Stimulated activated naive B cell treated with anti-CD40 and anti-IgM and Interleukin-4, amounts not matched to agents 10 μg/mL and 1 μg/mL and 100 μg/mL, for 72 hours (primary cell): ENCODE measurements around the gene SLC25A19.
"Not testable (repeated sequence)": the region's sequence is repeated elsewhere in the genome, so short reads cannot be mapped to it uniquely, and the experiment has no call there.

Experiments
- ATAC-seq, 2 donors: fragments of 150-1000 bp; cut with Tn5 transposase; replicated peaks; 2 replicates each; pipeline ENCODE4 v1.10.0; 2021; ENCODE audit warnings: moderate library complexity in 1 of 2
- DNase-seq: peaks from one replicate; pipeline ENCODE4 v3.0.0; 2021
- H3K27ac Mint-ChIP-seq: one replicate; pipeline ENCODE4 v1.8.0; 2022; ENCODE audit warnings: mild to moderate bottlenecking, mixed read lengths
- H3K27me3 Mint-ChIP-seq, 2 donors: one replicate each; pipeline ENCODE4 v1.8.0; 2022; ENCODE audit warnings: mixed read lengths in 2 of 2
- H3K36me3 Mint-ChIP-seq, 2 donors: one replicate each; pipeline ENCODE4 v1.8.0; 2022; ENCODE audit warnings: mixed read lengths in 2 of 2, mild to moderate bottlenecking in 1 of 2
- H3K4me1 Mint-ChIP-seq, 2 donors: one replicate each; pipeline ENCODE4 v1.8.0; 2022; ENCODE audit warnings: mixed read lengths in 2 of 2, mild to moderate bottlenecking in 1 of 2
- H3K4me3 Mint-ChIP-seq, 2 donors: one replicate each; pipeline ENCODE4 v1.8.0; 2022; ENCODE audit warnings: mild to moderate bottlenecking in 2 of 2, mixed read lengths in 2 of 2, moderate library complexity in 1 of 2
- H3K9me3 Mint-ChIP-seq, 2 donors: one replicate each; pipeline ENCODE4 v1.8.0; 2022; ENCODE audit warnings: mixed read lengths in 2 of 2, mild to moderate bottlenecking in 1 of 2

The SLC25A19 gene

DNA sequence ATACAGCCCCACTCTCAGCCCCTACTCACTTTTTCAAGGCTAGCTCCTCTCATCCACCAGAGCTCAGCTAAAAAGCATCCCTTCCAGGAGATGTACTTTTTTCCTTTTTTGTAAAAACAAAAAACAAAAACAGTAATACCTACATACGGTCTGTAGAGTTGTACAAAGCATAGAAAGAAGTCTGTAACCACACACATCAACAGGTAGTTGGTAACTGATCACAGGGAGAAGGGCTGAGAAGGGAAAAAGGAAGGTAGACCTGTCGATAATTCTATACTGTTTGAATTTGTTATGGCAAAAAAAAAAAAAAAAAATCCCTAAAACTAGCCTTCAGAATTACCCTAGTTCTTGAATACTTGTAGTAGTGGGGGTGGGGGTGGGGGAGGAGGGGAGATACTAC, 874 bp downstream of the SLC25A19 start:
- H3K9me3 Mint-ChIP-seq: no peaks in the 10 kb centered on the region
- no peak for ATAC-seq
- H3K27ac Mint-ChIP-seq: peak overlapping the region; percentile 100
- peak overlapping the region; percentile 97 for H3K4me3 Mint-ChIP-seq
- no peak for DNase-seq
- H3K27me3 Mint-ChIP-seq: no peaks in the 10 kb centered on the region
- peaks cover 33 to 35% of the 10 kb centered on the region in 2 donors for H3K36me3 Mint-ChIP-seq
- peaks cover 20 to 67% of the 10 kb centered on the region in 2 donors for H3K4me1 Mint-ChIP-seq

DNA sequence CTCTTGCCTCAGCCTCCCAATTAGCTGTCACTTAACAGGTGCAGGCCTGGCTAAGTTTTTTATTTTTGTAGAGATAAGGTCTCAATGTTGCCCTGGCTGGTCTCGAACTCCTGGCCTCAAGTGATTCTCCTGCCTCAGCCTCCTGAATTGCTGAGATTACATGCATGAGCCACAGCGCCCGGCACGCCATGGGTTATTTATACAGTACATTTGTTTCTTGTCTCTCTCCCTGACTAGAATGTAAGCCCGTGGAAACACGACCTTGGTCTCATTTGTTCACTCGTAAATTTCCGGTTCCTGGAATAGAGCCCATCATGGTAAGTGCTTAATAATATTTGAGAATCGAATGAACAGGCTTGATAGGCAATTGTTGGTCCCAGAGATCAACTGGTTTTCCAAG, 2.0 kb downstream of the SLC25A19 start:
- Mint-ChIP-seq H3K4me1 (peaks cover 21 to 55% of the 10 kb centered on the region in 2 donors), H3K27ac (no peak overlapping the region), H3K9me3 (no peaks in the 10 kb centered on the region), H3K36me3 (peaks cover 35 to 38% of the 10 kb centered on the region in 2 donors), H3K4me3 (peak overlapping the region; percentile 97), H3K27me3 (no peaks in the 10 kb centered on the region)
- ATAC-seq: no peak
- DNase-seq: no peak

- H3K4me3 Mint-ChIP-seq: no peak overlapping the region
- H3K27me3 Mint-ChIP-seq: no peaks in the 10 kb centered on the region
- H3K9me3 Mint-ChIP-seq: no peaks in the 10 kb centered on the region
- peaks cover 49 to 50% of the 10 kb centered on the region in 2 donors for H3K36me3 Mint-ChIP-seq
- H3K27ac Mint-ChIP-seq: no peak overlapping the region
- peaks cover 17 to 44% of the 10 kb centered on the region in 2 donors for H3K4me1 Mint-ChIP-seq
- no peak for ATAC-seq
- DNase-seq: no peak
Observed at GRCh38 chr17:75285123-75285522, 4.1 kb downstream of the SLC25A19 start.

DNA sequence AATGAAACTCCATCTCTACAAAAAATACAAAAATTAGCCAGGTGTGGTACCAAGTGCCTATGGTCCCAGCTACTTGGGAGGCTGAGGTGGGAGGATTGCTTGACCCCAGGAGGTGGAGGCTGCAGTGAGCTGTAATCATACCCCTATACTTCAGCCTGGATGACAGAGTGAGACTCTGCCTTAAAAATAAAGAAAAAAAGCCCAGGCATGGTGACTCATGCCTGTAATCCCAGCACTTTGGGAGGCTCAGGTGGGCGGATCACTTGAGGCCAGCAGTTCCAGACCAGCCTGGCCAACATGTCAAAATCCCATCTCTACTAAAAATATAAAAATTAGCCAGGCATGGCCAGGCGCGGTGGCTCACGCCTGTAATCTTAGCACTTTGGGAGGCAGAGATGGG, 9.0 kb downstream of the SLC25A19 start:
- not testable (repeated sequence) for H3K9me3 Mint-ChIP-seq, H3K27me3 Mint-ChIP-seq, H3K4me3 Mint-ChIP-seq, ATAC-seq, DNase-seq
- H3K4me1 Mint-ChIP-seq: peaks cover 5 to 14% of the 10 kb centered on the region in 2 donors
- peaks cover 40 to 44% of the 10 kb centered on the region in 2 donors for H3K36me3 Mint-ChIP-seq
- peak overlapping the region; percentile 31 for H3K27ac Mint-ChIP-seq

- Mint-ChIP-seq H3K4me1 (peaks cover 8 to 30% of the 10 kb centered on the region in 2 donors), H3K4me3 (no peak overlapping the region), H3K27me3 (no peaks in the 10 kb centered on the region), H3K9me3 (no peaks in the 10 kb centered on the region), H3K27ac (no peak overlapping the region), H3K36me3 (peaks cover 38 to 51% of the 10 kb centered on the region in 2 donors)
- ATAC-seq: no peak
- no peak for DNase-seq
Observed at GRCh38 chr17:75277664-75278071, 11.6 kb downstream of the SLC25A19 start.

DNA sequence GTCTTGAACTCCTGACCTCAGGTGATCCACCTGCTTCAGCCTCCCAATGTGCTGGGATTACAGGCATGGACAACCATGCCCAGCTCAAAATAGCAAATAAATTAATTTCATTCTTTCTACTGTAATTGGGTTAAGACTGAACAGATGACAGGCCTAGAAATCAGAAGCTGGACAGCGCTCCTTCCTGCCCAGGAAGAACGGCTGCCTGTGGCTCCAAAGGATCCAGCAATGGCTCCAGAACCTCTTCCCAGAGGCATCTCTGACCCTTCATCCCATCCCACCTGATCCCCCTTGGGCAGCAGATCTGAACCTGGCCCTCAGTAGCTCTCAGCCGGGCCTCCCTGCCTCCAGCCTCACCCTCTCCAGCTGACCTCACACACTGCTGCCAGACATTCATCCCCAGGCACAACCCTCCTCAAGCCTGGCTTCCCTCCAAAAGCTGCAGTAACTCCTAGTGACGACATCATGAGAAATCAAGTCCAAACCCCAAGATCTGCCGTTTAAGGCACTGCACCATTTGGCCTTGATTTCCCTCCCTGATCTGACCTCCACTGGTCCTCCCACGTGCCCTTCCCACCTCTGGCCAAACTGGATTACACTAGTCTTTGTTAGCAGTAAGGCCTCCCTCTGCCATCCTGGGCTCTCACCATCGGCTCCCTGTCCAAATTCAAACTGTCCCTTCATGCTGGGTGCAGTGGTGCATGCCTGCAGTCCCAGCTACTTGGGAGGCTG, 15.1 kb downstream of the SLC25A19 start:
- H3K9me3 Mint-ChIP-seq: no peaks in the 10 kb centered on the region
- no peak for DNase-seq
- no peak for ATAC-seq
- H3K27ac Mint-ChIP-seq: peak overlapping the region; percentile 89
- no peaks in the 10 kb centered on the region for H3K27me3 Mint-ChIP-seq
- peaks cover 27 to 48% of the 10 kb centered on the region in 2 donors for H3K36me3 Mint-ChIP-seq
- peaks cover 23 to 45% of the 10 kb centered on the region in 2 donors for H3K4me1 Mint-ChIP-seq
- peak overlapping the region in 1 of 2 donors; percentile 7 for H3K4me3 Mint-ChIP-seq

DNA sequence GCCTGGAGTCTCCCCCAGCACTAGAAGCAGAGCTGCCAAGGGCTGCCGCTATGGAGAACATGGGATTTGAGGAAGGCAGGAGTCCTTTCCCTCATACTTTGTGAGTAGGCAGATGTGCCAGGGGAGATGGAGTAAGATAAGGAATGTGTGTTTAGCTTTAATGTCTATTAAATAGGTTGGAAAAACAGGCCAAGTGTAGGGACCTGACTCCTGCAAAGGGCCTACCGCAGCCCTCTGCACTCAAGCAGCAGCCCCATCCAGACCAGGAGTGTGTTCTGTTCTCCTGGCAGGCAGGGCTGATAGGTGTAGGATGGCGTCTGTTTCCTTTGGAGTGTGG, 16.4 kb downstream of the SLC25A19 start:
- Mint-ChIP-seq H3K27ac (peak overlapping the region; percentile 95), H3K36me3 (peaks cover 23 to 44% of the 10 kb centered on the region in 2 donors), H3K4me1 (peaks cover 29 to 54% of the 10 kb centered on the region in 2 donors), H3K4me3 (peak overlapping the region; percentile 89 to 97), H3K27me3 (no peaks in the 10 kb centered on the region), H3K9me3 (no peaks in the 10 kb centered on the region)
- DNase-seq: no peak
- ATAC-seq: no peak

- Mint-ChIP-seq H3K27ac (peak overlapping the region; percentile 95), H3K36me3 (peaks cover 28 to 43% of the 10 kb centered on the region in 2 donors), H3K27me3 (no peaks in the 10 kb centered on the region), H3K4me3 (peak overlapping the region; percentile 89 to 97), H3K4me1 (peaks cover 30 to 60% of the 10 kb centered on the region in 2 donors), H3K9me3 (no peaks in the 10 kb centered on the region)
- ATAC-seq: no peak
- DNase-seq: no peak
Observed at GRCh38 chr17:75271955-75272847, 17.0 kb downstream of the SLC25A19 start.

- ATAC-seq (peak; percentile 73 to 83), DNase-seq (peak; percentile 85)
- Mint-ChIP-seq H3K4me1 (peaks cover 32 to 66% of the 10 kb centered on the region in 2 donors), H3K27ac (peak overlapping the region; percentile 95), H3K27me3 (no peaks in the 10 kb centered on the region), H3K36me3 (peaks cover 32 to 43% of the 10 kb centered on the region in 2 donors), H3K4me3 (peak overlapping the region; percentile 89 to 97), H3K9me3 (no peaks in the 10 kb centered on the region)
Observed at GRCh38 chr17:75271233-75271954, 17.8 kb downstream of the SLC25A19 start.

DNA sequence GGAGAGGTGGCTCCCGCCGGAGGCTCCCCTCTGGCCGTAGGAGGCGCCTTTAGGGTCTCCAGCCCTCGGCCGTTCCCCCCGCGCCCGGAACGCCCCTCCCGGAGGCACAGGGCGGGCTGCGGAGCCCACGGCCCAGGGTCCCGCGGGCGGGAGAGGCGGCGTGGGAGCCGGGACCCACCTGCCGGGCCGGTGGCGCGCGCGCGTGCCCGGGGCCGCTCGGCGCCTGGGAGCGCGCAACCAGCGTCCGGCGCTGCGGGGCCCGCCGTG, 18.3 kb downstream of the SLC25A19 start, which contains the start of gene MIF4GD:
MIF4GD (minus strand) TSS at position 266 of the 267 bp plus-strand sequence. CDS start 1,036 bp downstream, outside the sequence.
- ATAC-seq (peak in 1 of 2 donors; percentile 25), DNase-seq (no peak)
- Mint-ChIP-seq H3K4me1 (peaks cover 32 to 66% of the 10 kb centered on the region in 2 donors), H3K9me3 (no peaks in the 10 kb centered on the region), H3K27ac (peak within 1 kb of the TSS; percentile 97), H3K36me3 (peaks cover 33 to 43% of the 10 kb centered on the region in 2 donors), H3K27me3 (no peaks in the 10 kb centered on the region), H3K4me3 (peak within 1 kb of the TSS; percentile 91 to 97)

GRCh38 chr17:75270218-75270965, 18.8 kb downstream of the SLC25A19 start:
- H3K27ac Mint-ChIP-seq: peak overlapping the region; percentile 97
- H3K36me3 Mint-ChIP-seq: peaks cover 33 to 44% of the 10 kb centered on the region in 2 donors

GRCh38 chr17:75269844-75270217, 19.4 kb downstream of the SLC25A19 start:
- H3K4me3 Mint-ChIP-seq: peak overlapping the region; percentile 91 to 97
- no peaks in the 10 kb centered on the region for H3K9me3 Mint-ChIP-seq
- ATAC-seq: peak in 1 of 2 donors; percentile 0
- no peaks in the 10 kb centered on the region for H3K27me3 Mint-ChIP-seq
- peaks cover 32 to 67% of the 10 kb centered on the region in 2 donors for H3K4me1 Mint-ChIP-seq
- H3K27ac Mint-ChIP-seq: peak overlapping the region; percentile 97
- peaks cover 33 to 42% of the 10 kb centered on the region in 2 donors for H3K36me3 Mint-ChIP-seq
- no peak for DNase-seq

More at GRCh38 chr17:75270218-75270965, 18.8 kb downstream of the SLC25A19 start:
- no peaks in the 10 kb centered on the region for H3K27me3 Mint-ChIP-seq
- peaks cover 32 to 68% of the 10 kb centered on the region in 2 donors for H3K4me1 Mint-ChIP-seq
- peak overlapping the region; percentile 91 to 97 for H3K4me3 Mint-ChIP-seq
- no peaks in the 10 kb centered on the region for H3K9me3 Mint-ChIP-seq
- DNase-seq (peak; percentile 69), ATAC-seq (peak; percentile 59 to 60)

DNA sequence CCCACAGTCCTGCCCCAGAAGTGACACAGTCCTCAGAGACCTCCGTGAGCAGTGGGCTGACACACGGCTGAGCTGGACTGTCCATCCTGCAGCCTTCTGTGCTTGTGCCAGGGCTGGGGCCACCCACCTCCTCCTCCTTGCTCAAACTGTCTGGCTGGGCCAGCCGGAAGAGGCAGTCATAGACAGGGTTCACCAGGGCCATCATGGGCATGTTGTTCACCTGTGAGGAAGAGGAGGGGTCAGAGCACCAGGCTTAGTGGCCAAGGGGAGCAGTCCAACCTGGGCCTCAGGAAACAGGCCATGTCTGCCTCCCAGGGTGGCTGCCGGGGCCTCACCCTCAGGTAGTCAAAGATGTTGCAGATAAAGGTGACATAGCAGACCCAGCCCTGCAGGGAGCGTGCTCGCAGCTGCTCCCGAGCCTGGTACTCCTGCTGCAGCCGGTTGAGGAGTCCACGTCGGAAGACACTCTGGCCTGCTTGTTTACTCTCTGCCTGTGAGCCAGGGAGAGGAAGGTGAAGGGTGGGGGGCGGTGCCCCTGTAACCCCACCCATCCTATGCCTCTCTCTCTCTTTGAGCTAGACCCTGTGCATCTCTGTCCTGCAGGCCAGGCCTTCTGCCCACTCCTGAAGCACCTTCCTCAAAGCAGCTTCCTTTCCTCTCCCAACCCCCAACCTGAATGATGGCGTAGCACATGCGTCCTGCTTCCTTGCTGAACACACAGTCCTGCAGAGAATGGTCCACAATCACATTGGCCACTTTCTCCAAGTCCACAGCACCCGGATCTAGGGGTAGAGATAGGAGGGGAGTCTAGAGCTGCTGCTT, 21.6 kb downstream of the SLC25A19 start:
- Mint-ChIP-seq H3K9me3 (no peaks in the 10 kb centered on the region), H3K4me3 (no peak overlapping the region)

More for the DNA sequence above, 21.6 kb downstream of the SLC25A19 start:
- H3K36me3 Mint-ChIP-seq: peaks cover 33% of the 10 kb centered on the region in 2 donors
- DNase-seq (no peak), ATAC-seq (no peak)
- H3K27ac Mint-ChIP-seq: peak overlapping the region; percentile 33
- no peaks in the 10 kb centered on the region for H3K27me3 Mint-ChIP-seq
- peaks cover 25 to 60% of the 10 kb centered on the region in 2 donors for H3K4me1 Mint-ChIP-seq
